ENCODE data around the gene SSBP4.

The SSBP4 gene

DNA sequence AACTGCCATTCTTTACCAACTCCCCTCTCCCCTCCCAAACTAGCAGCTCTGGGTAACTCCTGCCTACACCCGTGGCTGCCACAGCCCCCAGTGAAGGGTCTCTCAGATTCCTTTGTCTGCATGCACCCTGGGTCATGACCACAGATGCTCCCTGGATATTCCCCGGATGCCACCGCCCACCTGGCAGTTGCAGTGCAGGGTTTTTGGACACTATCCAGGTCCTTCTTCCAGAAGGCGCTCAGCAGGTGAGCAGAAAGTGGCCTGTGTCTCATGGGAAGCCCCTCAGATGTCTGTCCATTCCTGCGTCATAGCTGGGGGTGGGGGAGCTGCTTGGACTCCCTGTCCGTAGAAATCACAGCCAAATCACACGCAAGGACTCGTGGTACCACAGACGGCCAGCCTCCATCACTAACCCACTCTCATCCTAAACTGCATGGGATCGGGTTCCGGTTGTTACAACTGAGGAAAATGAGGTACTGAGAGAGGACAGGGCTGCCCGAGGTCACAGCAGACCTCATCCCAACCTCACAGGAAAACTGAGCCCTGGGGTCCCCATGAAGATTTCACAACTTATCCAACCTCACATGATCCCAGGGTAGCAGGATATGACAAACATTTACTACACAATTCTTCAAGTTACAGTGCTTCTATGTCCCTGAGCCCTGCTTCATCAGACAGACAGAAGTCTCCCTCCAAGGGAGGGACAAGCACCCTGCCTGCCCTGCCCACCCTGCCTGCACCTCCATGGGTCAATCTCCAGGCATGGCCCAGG is 64.1 kb downstream of the SSBP4 start:
- no peak for TF ChIP-seq CTCF (IDR thresholded peaks at IDR 0.05; ENCODE audit: low read depth, low read length)
- DNase-seq (ENCODE audit: low read depth in 2 of 2), result no peak
- H3K4me3 ChIP-seq (replicated peaks in 1 of 2; ENCODE audit: low read depth in 2 of 2, low read length in 2 of 2), result no peak overlapping the region
